GM19468 (cell line): Measurements from ENCODE around the gene AGAP9.
"Not testable (repeated sequence)": the region's sequence is repeated elsewhere in the genome, so short reads cannot be mapped to it uniquely, and the experiment has no call there.

ENCODE experiments used
- ATAC-seq: cut with Tn5 transposase; IDR thresholded peaks from one replicate; pipeline ENCODE4 v1.9.1; 2021; ENCODE audit warnings: mild to moderate bottlenecking, moderate library complexity, moderate number of reproducible peaks; ENCODE audit not compliant: unreplicated experiment; ENCODE audit errors: extremely low read depth

Gene AGAP9

GRCh38 chr10:47458466-47459154, 64.8 kb downstream of the AGAP9 start:
- no peak for ATAC-seq

- no peak for ATAC-seq
Measured at GRCh38 chr10:47457826-47458225, 65.6 kb downstream of the AGAP9 start.

GRCh38 chr10:47457528-47457820, 66.0 kb downstream of the AGAP9 start:
- no peak for ATAC-seq

GRCh38 chr10:47456794-47457527, 66.5 kb downstream of the AGAP9 start:
- no peak for ATAC-seq

- no peak for ATAC-seq
Measured at GRCh38 chr10:47456079-47456785, 67.2 kb downstream of the AGAP9 start.

GRCh38 chr10:47455350-47456078, 67.9 kb downstream of the AGAP9 start:
- ATAC-seq: not testable (repeated sequence)

- ATAC-seq: no peak
Measured at GRCh38 chr10:47454780-47455058, 68.7 kb downstream of the AGAP9 start.

- no peak for ATAC-seq
Measured at GRCh38 chr10:47454008-47454779, 69.2 kb downstream of the AGAP9 start.

- no peak for ATAC-seq
Measured at GRCh38 chr10:47453141-47454007, 70.1 kb downstream of the AGAP9 start.

GRCh38 chr10:47452495-47453140, 70.8 kb downstream of the AGAP9 start:
- ATAC-seq: no peak

- no peak for ATAC-seq
Measured at GRCh38 chr10:47451998-47452494, 71.4 kb downstream of the AGAP9 start.
